WTC11 (cell line): ENCODE results near the gene ELN. TPM values are rescaled to one million over a fixed set of nuclear protein-coding genes. Genes with fewer than 3 reads are reported as not detected.

Source experiments
- ATAC-seq: fragments of 200-7000 bp; cut with Tn5 transposase; 2 replicates; pipeline ENCODE4 v1.10.0; 2021; ENCODE audit warnings: mild to moderate bottlenecking, moderate library complexity
- CTCF ChIA-PET: fragments of 300-600 bp; sonication (Branson Sonifier 250); formaldehyde crosslinking; loops from one replicate; lab custom pipeline; 2021; ENCODE audit warnings: antibody characterized with exemption; lab: Charles Lee
- POLR2A ChIA-PET: fragments of 350-600 bp; sonication (Branson Sonifier 250); formaldehyde crosslinking; loops from one replicate; lab custom pipeline; 2021; ENCODE audit warnings: antibody characterized with exemption; lab: Charles Lee
- DNase-seq: peaks from one replicate; pipeline ENCODE4 v3.0.0; 2021; ENCODE audit warnings: low spot score
- H3K27ac Mint-ChIP-seq: 2 replicates; pipeline ENCODE4 v1.8.0; 2021; ENCODE audit warnings: mixed read lengths
- H3K27me3 Mint-ChIP-seq: 2 replicates; pipeline ENCODE4 v1.8.0; 2021; ENCODE audit warnings: low read depth, mild to moderate bottlenecking, moderate library complexity, mixed read lengths
- H3K36me3 Mint-ChIP-seq: 2 replicates; pipeline ENCODE4 v1.8.0; 2021; ENCODE audit warnings: mixed read lengths
- H3K4me1 Mint-ChIP-seq: 2 replicates; pipeline ENCODE4 v1.8.0; 2022; ENCODE audit warnings: mixed read lengths
- H3K4me3 Mint-ChIP-seq: 2 replicates; pipeline ENCODE4 v1.8.0; 2021; ENCODE audit warnings: mild to moderate bottlenecking, moderate library complexity, mixed read lengths
- H3K9me3 Mint-ChIP-seq: 2 replicates; pipeline ENCODE4 v1.8.0; 2021; ENCODE audit warnings: mixed read lengths
- AFF4 ChIP-seq: sonication (generic); formaldehyde crosslinking; IDR thresholded peaks from 2 replicates; pipeline ENCODE4 v1.8.1; 2023; ENCODE audit warnings: mild to moderate bottlenecking, missing genetic modification reagents, borderline replicate concordance
- AR ChIP-seq: fragments of 250-450 bp; sonication (Bioruptor Pico); IDR thresholded peaks from 2 replicates; pipeline ENCODE4 v1.9.0; 2021; ENCODE audit warnings: mild to moderate bottlenecking
- ATF1 ChIP-seq: sonication (generic); formaldehyde crosslinking; IDR thresholded peaks from 2 replicates; pipeline ENCODE4 v1.8.1; 2023; ENCODE audit warnings: mild to moderate bottlenecking, moderate library complexity, missing genetic modification reagents
- CBFB ChIP-seq: sonication (generic); formaldehyde crosslinking; IDR thresholded peaks from 2 replicates; pipeline ENCODE4 v1.8.1; 2022; ENCODE audit warnings: mild to moderate bottlenecking, low read depth, missing genetic modification reagents
- CREB1 ChIP-seq: sonication (generic); formaldehyde crosslinking; IDR thresholded peaks from 2 replicates; pipeline ENCODE4 v1.8.0; 2023; ENCODE audit warnings: mild to moderate bottlenecking, missing genetic modification reagents
- E2F4 ChIP-seq: sonication (generic); formaldehyde crosslinking; IDR thresholded peaks from 2 replicates; pipeline ENCODE4 v1.8.1; 2022; ENCODE audit warnings: low read depth, mild to moderate bottlenecking, moderate library complexity, missing genetic modification reagents, borderline replicate concordance
- FOXJ3 ChIP-seq: sonication (generic); formaldehyde crosslinking; IDR thresholded peaks from 2 replicates; pipeline ENCODE4 v1.9.0; 2021; ENCODE audit warnings: missing genetic modification reagents, mild to moderate bottlenecking, borderline replicate concordance
- GTF2I ChIP-seq: fragments of 250-450 bp; sonication (Bioruptor Pico); conservative IDR thresholded peaks from 2 replicates; pipeline ENCODE4 v1.4.0; 2021; ENCODE audit warnings: mild to moderate bottlenecking
- MAX ChIP-seq: sonication (generic); formaldehyde crosslinking; IDR thresholded peaks from 2 replicates; pipeline ENCODE4 v1.8.0; 2022; ENCODE audit warnings: mild to moderate bottlenecking, missing genetic modification reagents
- MLX ChIP-seq: sonication (generic); formaldehyde crosslinking; IDR thresholded peaks from 2 replicates; pipeline ENCODE4 v1.8.1; 2023; ENCODE audit warnings: mild to moderate bottlenecking, missing genetic modification reagents, moderate library complexity
- NR1H2 ChIP-seq: sonication (generic); formaldehyde crosslinking; IDR thresholded peaks from 2 replicates; pipeline ENCODE4 v1.9.0; 2021; ENCODE audit warnings: mild to moderate bottlenecking, moderate library complexity, missing genetic modification reagents
- NR2C2 ChIP-seq: sonication (generic); formaldehyde crosslinking; IDR thresholded peaks from 2 replicates; pipeline ENCODE4 v1.8.0; 2022; ENCODE audit warnings: mild to moderate bottlenecking, missing genetic modification reagents
- RELA ChIP-seq: sonication (generic); formaldehyde crosslinking; IDR thresholded peaks from 2 replicates; pipeline ENCODE4 v1.8.1; 2022; ENCODE audit warnings: missing genetic modification reagents, mild to moderate bottlenecking, borderline replicate concordance
- TEAD4 ChIP-seq: sonication (generic); formaldehyde crosslinking; IDR thresholded peaks from 2 replicates; pipeline ENCODE4 v1.8.0; 2022; ENCODE audit warnings: mild to moderate bottlenecking, missing genetic modification reagents
- ZNF121 ChIP-seq: sonication (generic); formaldehyde crosslinking; IDR thresholded peaks from 2 replicates; pipeline ENCODE4 v1.8.0; 2023; ENCODE audit warnings: missing genetic modification reagents
- ZNF138 ChIP-seq: sonication (generic); formaldehyde crosslinking; conservative IDR thresholded peaks from 2 replicates; pipeline ENCODE4 v1.8.1; 2022; ENCODE audit warnings: mild to moderate bottlenecking, moderate library complexity, missing genetic modification reagents
- ZNF281 ChIP-seq: sonication (generic); formaldehyde crosslinking; IDR thresholded peaks from 2 replicates; pipeline ENCODE4 v1.8.0; 2023; ENCODE audit warnings: mild to moderate bottlenecking, missing genetic modification reagents
- ZNF423 ChIP-seq: fragments of 250-450 bp; sonication (Bioruptor Pico); IDR thresholded peaks from 2 replicates; pipeline ENCODE4 v2.1.2; 2022; ENCODE audit warnings: mild to moderate bottlenecking, moderate library complexity
- ZNF425 ChIP-seq: fragments of 250-450 bp; sonication (Bioruptor Pico); conservative IDR thresholded peaks from 2 replicates; pipeline ENCODE4 v1.9.0; 2021; ENCODE audit warnings: mild to moderate bottlenecking
- total RNA-seq: library from RNA; stranded (reverse); gene quantifications from 3 replicates; pipeline ENCODE4 v1.2.3, GENCODE V29; 2021

Gene ELN
- total RNA-seq, 1 experiment from 2014 or later = 3.3 TPM

GRCh38 chr7:74018246-74018895 is 9.6 kb upstream of the ELN start:
- ATAC-seq = no peak
- DNase-seq = no peak
- Mint-ChIP-seq H3K4me1 (peaks cover 9% of the 10 kb centered on the region), H3K4me3 (no peak overlapping the region), H3K36me3 (no peaks in the 10 kb centered on the region), H3K27ac (no peak overlapping the region), H3K9me3 (no peaks in the 10 kb centered on the region), H3K27me3 (no peaks in the 10 kb centered on the region)
- ChIA-PET CTCF (interaction anchor here (2.3 kb wide), 1 partner anchor 8 kb away, joined by 12 read pairs; no protein-coding TSS in a partner anchor), POLR2A (no interaction called here)
- TF ChIP-seq CREB1 (CRISPR knock-in tag) = no peak
- no peak for TF ChIP-seq RELA (CRISPR knock-in tag)
- TF ChIP-seq MAX (CRISPR knock-in tag) = no peak
- no peak for TF ChIP-seq FOXJ3 (CRISPR knock-in tag)
- TF ChIP-seq TEAD4 = no peak
- TF ChIP-seq ZNF423 (CRISPR knock-in tag) = no peak
- no peak for TF ChIP-seq ZNF121 (CRISPR knock-in tag)
- TF ChIP-seq NR2C2 = no peak

- POLR2A ChIA-PET = no interaction called here
- no peak for ATAC-seq
- TF ChIP-seq NR1H2 (CRISPR knock-in tag) = no peak
- TF ChIP-seq AFF4 (CRISPR knock-in tag) = no peak
- no peak for TF ChIP-seq ZNF425
- TF ChIP-seq E2F4 = no peak
- TF ChIP-seq GTF2I = no peak
- TF ChIP-seq MLX (CRISPR knock-in tag) = no peak
- no peak for TF ChIP-seq AR (CRISPR knock-in tag)
- no peak for TF ChIP-seq ATF1 (CRISPR knock-in tag)
- no peak for TF ChIP-seq ZNF281
- TF ChIP-seq CBFB (CRISPR knock-in tag) = no peak
- no peak for TF ChIP-seq ZNF138 (CRISPR knock-in tag)
- TF ChIP-seq RELA (CRISPR knock-in tag) = no peak
These were observed 8.8 kb upstream of the ELN start for GRCh38 chr7:74019149-74019548.

More at GRCh38 chr7:74019149-74019548, 8.8 kb upstream of the ELN start:
- no peaks in the 10 kb centered on the region for H3K36me3 Mint-ChIP-seq
- DNase-seq = no peak
- H3K4me1 Mint-ChIP-seq = peaks cover 9% of the 10 kb centered on the region
- no peaks in the 10 kb centered on the region for H3K27me3 Mint-ChIP-seq
- H3K27ac Mint-ChIP-seq = no peak overlapping the region
- CTCF ChIA-PET = interaction anchor here (2.3 kb wide), 1 partner anchor 8 kb away, joined by 12 read pairs; no protein-coding TSS in a partner anchor
- H3K4me3 Mint-ChIP-seq = no peak overlapping the region
- no peaks in the 10 kb centered on the region for H3K9me3 Mint-ChIP-seq
